NCI-H524 treated with DMSO at 0.1 percent for 48 hours (cell line): ENCODE measurements around the gene FPR2.
"Not testable (repeated sequence)": the region's sequence is repeated elsewhere in the genome, so short reads cannot be mapped to it uniquely, and the experiment has no call there.

ENCODE experiments used
- DNase-seq: peaks from one replicate; lab custom pipeline; 2025; lab: John Stamatoyannopoulos, UW

The FPR2 gene

GRCh38 chr19:51784109-51784785 lies 23.3 kb downstream of the FPR2 start:
- DNase-seq: no peak

GRCh38 chr19:51784922-51785690 lies 24.1 kb downstream of the FPR2 start:
- DNase-seq: no peak

GRCh38 chr19:51786646-51787494 lies 25.9 kb downstream of the FPR2 start:
- no peak for DNase-seq

- DNase-seq: no peak
Observed at GRCh38 chr19:51788029-51788428, 27.0 kb downstream of the FPR2 start.

GRCh38 chr19:51789061-51789795 lies 28.2 kb downstream of the FPR2 start:
- DNase-seq: no peak

GRCh38 chr19:51792932-51793331 lies 32.0 kb downstream of the FPR2 start:
- DNase-seq: no peak

- DNase-seq: no peak
Observed at GRCh38 chr19:51793994-51794393, 33.0 kb downstream of the FPR2 start.

- no peak for DNase-seq
Observed at GRCh38 chr19:51794885-51795490, 34.0 kb downstream of the FPR2 start, which contains the start of gene FPR3. Gene FPR3, plus strand, starts transcription at chr19:51795157. Its CDS starts 28,592 bp downstream, at chr19:51823749.

GRCh38 chr19:51796195-51796679 lies 35.3 kb downstream of the FPR2 start:
- DNase-seq: no peak

- no peak for DNase-seq
Observed at GRCh38 chr19:51797480-51797879, 36.5 kb downstream of the FPR2 start.

- DNase-seq: no peak
Observed at GRCh38 chr19:51798062-51798461, 37.1 kb downstream of the FPR2 start.

GRCh38 chr19:51799034-51799773 lies 38.2 kb downstream of the FPR2 start:
- no peak for DNase-seq

GRCh38 chr19:51799774-51800472 lies 38.9 kb downstream of the FPR2 start:
- DNase-seq: no peak

- no peak for DNase-seq
Observed at GRCh38 chr19:51800473-51801244, 39.7 kb downstream of the FPR2 start.

- DNase-seq: no peak
Observed at GRCh38 chr19:51802775-51803174, 41.8 kb downstream of the FPR2 start.

- DNase-seq: no peak
Observed at GRCh38 chr19:51803519-51803918, 42.5 kb downstream of the FPR2 start.

- no peak for DNase-seq
Observed at GRCh38 chr19:51803967-51804366, 43.0 kb downstream of the FPR2 start.

- not testable (repeated sequence) for DNase-seq
Observed at GRCh38 chr19:51804789-51805188, 43.8 kb downstream of the FPR2 start.

- not testable (repeated sequence) for DNase-seq
Observed at GRCh38 chr19:51805396-51805795, 44.4 kb downstream of the FPR2 start.
